ENCODE measurements around the gene ADGRL3.

DNA sequence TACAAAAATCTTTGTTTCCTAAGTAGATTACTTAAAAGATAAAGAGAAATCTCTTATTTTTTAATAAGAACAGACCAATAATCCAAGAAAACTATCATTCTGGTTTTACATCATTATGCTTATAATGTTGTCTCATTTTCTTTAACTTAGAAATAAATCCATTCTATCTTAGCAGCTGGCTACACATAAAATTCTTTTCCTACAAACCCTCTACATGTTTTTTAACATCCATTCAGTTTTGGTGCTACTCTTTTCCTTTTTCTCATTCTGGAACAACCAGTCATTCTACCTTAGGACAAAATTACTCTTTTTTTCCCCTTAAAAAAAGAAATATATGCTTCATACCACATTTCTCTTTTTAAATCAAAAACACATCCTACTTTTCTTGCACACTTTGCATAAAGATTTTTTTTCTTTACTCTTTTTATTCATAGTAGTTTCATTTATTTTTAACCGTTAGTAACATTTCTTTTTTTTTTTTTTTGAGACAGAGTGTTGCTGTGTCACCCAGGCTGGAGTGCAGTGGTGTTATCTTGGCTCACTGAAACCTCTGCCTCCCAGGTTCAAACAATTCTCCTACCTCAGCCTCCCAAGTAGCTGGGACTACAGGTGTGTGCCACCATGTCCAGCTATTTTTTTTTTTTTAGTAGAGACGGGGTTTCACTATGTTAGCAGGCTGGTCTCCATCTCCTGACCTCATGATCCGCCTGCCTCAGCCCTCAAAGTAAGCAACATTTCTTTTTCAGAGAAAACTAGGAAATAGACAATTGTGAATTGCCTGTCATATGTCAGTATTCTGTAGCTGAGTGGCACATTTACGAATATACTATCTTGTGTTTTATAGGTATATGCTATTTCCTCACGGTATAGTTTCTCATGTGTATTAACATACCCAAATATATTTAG, 562.8 kb downstream of the ADGRL3 start:
- TF ChIP-seq, protein P1, sequence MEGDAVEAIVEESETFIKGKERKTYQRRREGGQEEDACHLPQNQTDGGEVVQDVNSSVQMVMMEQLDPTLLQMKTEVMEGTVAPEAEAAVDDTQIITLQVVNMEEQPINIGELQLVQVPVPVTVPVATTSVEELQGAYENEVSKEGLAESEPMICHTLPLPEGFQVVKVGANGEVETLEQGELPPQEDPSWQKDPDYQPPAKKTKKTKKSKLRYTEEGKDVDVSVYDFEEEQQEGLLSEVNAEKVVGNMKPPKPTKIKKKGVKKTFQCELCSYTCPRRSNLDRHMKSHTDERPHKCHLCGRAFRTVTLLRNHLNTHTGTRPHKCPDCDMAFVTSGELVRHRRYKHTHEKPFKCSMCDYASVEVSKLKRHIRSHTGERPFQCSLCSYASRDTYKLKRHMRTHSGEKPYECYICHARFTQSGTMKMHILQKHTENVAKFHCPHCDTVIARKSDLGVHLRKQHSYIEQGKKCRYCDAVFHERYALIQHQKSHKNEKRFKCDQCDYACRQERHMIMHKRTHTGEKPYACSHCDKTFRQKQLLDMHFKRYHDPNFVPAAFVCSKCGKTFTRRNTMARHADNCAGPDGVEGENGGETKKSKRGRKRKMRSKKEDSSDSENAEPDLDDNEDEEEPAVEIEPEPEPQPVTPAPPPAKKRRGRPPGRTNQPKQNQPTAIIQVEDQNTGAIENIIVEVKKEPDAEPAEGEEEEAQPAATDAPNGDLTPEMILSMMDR (IDR thresholded peaks at IDR 0.05; ENCODE audit: low read length) = no peak
- TF ChIP-seq EZH2 (IDR thresholded peaks at IDR 0.05; ENCODE audit: borderline replicate concordance, low read length) = no peak

All from OCI-LY1 (cell line).